Endodermal cell (in vitro differentiated cells): ENCODE measurements around the gene ARHGAP26. TPM values are rescaled to one million over a fixed set of nuclear protein-coding genes. Genes with fewer than 3 reads are reported as not detected.
A peak's percentile ranks its signal among the peaks of the same experiment; 100 is the strongest.
"Not testable (repeated sequence)": the region's sequence is repeated elsewhere in the genome, so short reads cannot be mapped to it uniquely, and the experiment has no call there.

ENCODE experiments used
- DNase-seq: peaks from one replicate; pipeline ENCODE4 v3.0.0-alpha.2; 2017
- H3K27ac ChIP-seq: 2 replicates; pipeline ENCODE4 v1.5.1; 2013; ENCODE audit warnings: mild to moderate bottlenecking, low read depth, low read length, moderate library complexity
- H3K27me3 ChIP-seq: 2 replicates; pipeline ENCODE4 v1.6.1; 2013; ENCODE audit warnings: mild to moderate bottlenecking, low read length, moderate library complexity; ENCODE audit not compliant: insufficient read depth, control insufficient read depth, poor library complexity, severe bottlenecking
- H3K36me3 ChIP-seq: 2 replicates; pipeline ENCODE4 v1.7.0; 2013; ENCODE audit warnings: mild to moderate bottlenecking, low read length, moderate library complexity; ENCODE audit not compliant: control insufficient read depth, insufficient read depth
- H3K4me1 ChIP-seq: one replicate; pipeline ENCODE4 v1.7.0; 2013; ENCODE audit warnings: low read length; ENCODE audit not compliant: control insufficient read depth, insufficient read depth
- H3K4me3 ChIP-seq: 2 replicates; pipeline ENCODE4 v1.5.1; 2013; ENCODE audit warnings: mild to moderate bottlenecking, low read length, moderate library complexity
- H3K9ac ChIP-seq: 2 replicates; pipeline ENCODE4 v1.6.1; 2013; ENCODE audit warnings: mild to moderate bottlenecking, low read length, moderate library complexity; ENCODE audit not compliant: poor library complexity, severe bottlenecking; ENCODE audit errors: extremely low read depth
- H3K9me3 ChIP-seq: 2 replicates; pipeline ENCODE4 v1.6.1; 2013; ENCODE audit warnings: mild to moderate bottlenecking, low read length, moderate library complexity; ENCODE audit not compliant: control insufficient read depth
- H3K27ac Mint-ChIP-seq: 2 replicates; pipeline ENCODE4 v1.8.0; 2020; ENCODE audit warnings: mixed read lengths
- H3K27me3 Mint-ChIP-seq: 2 replicates; pipeline ENCODE4 v1.8.0; 2021; ENCODE audit warnings: mild to moderate bottlenecking, mixed read lengths; ENCODE audit not compliant: insufficient read depth
- H3K36me3 Mint-ChIP-seq: 2 replicates; pipeline ENCODE4 v1.8.0; 2020; ENCODE audit warnings: low read depth, mixed read lengths
- H3K4me1 Mint-ChIP-seq: 2 replicates; pipeline ENCODE4 v1.8.0; 2020; ENCODE audit warnings: mixed read lengths
- H3K4me3 Mint-ChIP-seq: 2 replicates; pipeline ENCODE4 v1.8.0; 2020; ENCODE audit warnings: mild to moderate bottlenecking, moderate library complexity, mixed read lengths
- H3K9me3 Mint-ChIP-seq: 2 replicates; pipeline ENCODE4 v1.8.0; 2020; ENCODE audit warnings: mild to moderate bottlenecking, mixed read lengths
- CTCF ChIP-seq: fragments of 200-600 bp; sonication (generic); conservative IDR thresholded peaks from 2 replicates; pipeline ENCODE4 v1.5.0; 2021; ENCODE audit warnings: antibody characterized with exemption, mild to moderate bottlenecking
- WGBS, 2 experiments: methylation state at CpG; one replicate each; pipeline versions ENCODE4 v1.1.5 to v1.1.7; 2013; ENCODE audit warnings: missing lambda C conversion rate in 2 of 2, mixed read lengths in 1 of 2; ENCODE audit not compliant: insufficient coverage in 1 of 2, insufficient read length in 1 of 2; 5-methylcytosine and 5-hydroxymethylcytosine counted together
- total RNA-seq, 2 donors: library from RNA; stranded (reverse); fragmentation: NEBNext Ultra II Directional in 1 of 2; extraction: Animal tissue kit (Norgen Biotek cat#: 25700) in 1 of 2; gene quantifications; 2 replicates in 1 of 2; 3 replicates in 1 of 2; pipeline ENCODE4 v1.2.1, GENCODE V29; 2021

ARHGAP26 gene
- total RNA-seq, 2 donors from 2014 or later: 49.2 to 60.5 TPM

GRCh38 chr5:143117821-143118220 lies 347.6 kb downstream of the ARHGAP26 start:
- no peak overlapping the region for H3K27ac Mint-ChIP-seq
- H3K36me3 Mint-ChIP-seq: peaks cover 18% of the 10 kb centered on the region

GRCh38 chr5:143118222-143118621 lies 348.0 kb downstream of the ARHGAP26 start:
- no peaks in the 10 kb centered on the region for H3K27me3 Mint-ChIP-seq
- Histone ChIP-seq H3K9me3 (no peaks in the 10 kb centered on the region), H3K27me3 (no peaks in the 10 kb centered on the region), H3K36me3 (no peaks in the 10 kb centered on the region), H3K27ac (no peak overlapping the region), H3K4me3 (no peak overlapping the region), H3K9ac (no peak overlapping the region), H3K4me1 (peaks cover 8% of the 10 kb centered on the region)
- peaks cover 18% of the 10 kb centered on the region for H3K36me3 Mint-ChIP-seq
- H3K27ac Mint-ChIP-seq: no peak overlapping the region
- WGBS, 2 experiments: 90 to 94% methylated on average over 3 of the region's 3 CpGs
- no peaks in the 10 kb centered on the region for H3K9me3 Mint-ChIP-seq
- no peak for DNase-seq
- H3K4me1 Mint-ChIP-seq: peaks cover 23% of the 10 kb centered on the region
- TF ChIP-seq CTCF: peak; percentile 45
- no peak overlapping the region for H3K4me3 Mint-ChIP-seq

More at GRCh38 chr5:143117821-143118220, 347.6 kb downstream of the ARHGAP26 start:
- Mint-ChIP-seq H3K9me3 (no peaks in the 10 kb centered on the region), H3K4me1 (peaks cover 23% of the 10 kb centered on the region), H3K4me3 (no peak overlapping the region), H3K27me3 (no peaks in the 10 kb centered on the region)
- Histone ChIP-seq H3K4me1 (peaks cover 8% of the 10 kb centered on the region), H3K27me3 (no peaks in the 10 kb centered on the region), H3K9ac (no peak overlapping the region), H3K4me3 (no peak overlapping the region), H3K36me3 (no peaks in the 10 kb centered on the region), H3K9me3 (no peaks in the 10 kb centered on the region), H3K27ac (no peak overlapping the region)
- TF ChIP-seq CTCF: no peak
- no peak for DNase-seq

GRCh38 chr5:143118818-143119217 lies 348.6 kb downstream of the ARHGAP26 start:
- DNase-seq, H3K9me3 Mint-ChIP-seq, H3K27ac Mint-ChIP-seq, H3K4me1 ChIP-seq, H3K27me3 Mint-ChIP-seq, H3K4me3 ChIP-seq, H3K27me3 ChIP-seq, H3K4me3 Mint-ChIP-seq, H3K9me3 ChIP-seq, H3K27ac ChIP-seq, H3K9ac ChIP-seq, H3K36me3 ChIP-seq: not testable (repeated sequence)
- peaks cover 18% of the 10 kb centered on the region for H3K36me3 Mint-ChIP-seq
- 40 to 100% methylated on average over 1 of the region's 3 CpGs for WGBS, 2 experiments
- peaks cover 23% of the 10 kb centered on the region for H3K4me1 Mint-ChIP-seq

GRCh38 chr5:143119291-143119769 lies 349.2 kb downstream of the ARHGAP26 start:
- Mint-ChIP-seq H3K4me3 (no peak overlapping the region), H3K27ac (no peak overlapping the region)
- 72 to 73% methylated on average over 1 to 2 of the region's 2 CpGs for WGBS, 2 experiments

More at GRCh38 chr5:143119291-143119769, 349.2 kb downstream of the ARHGAP26 start:
- Histone ChIP-seq H3K36me3 (no peaks in the 10 kb centered on the region), H3K4me1 (peaks cover 8% of the 10 kb centered on the region), H3K9ac (no peak overlapping the region), H3K27me3 (no peaks in the 10 kb centered on the region), H3K9me3 (no peaks in the 10 kb centered on the region), H3K4me3 (no peak overlapping the region), H3K27ac (no peak overlapping the region)
- H3K36me3 Mint-ChIP-seq: peaks cover 18% of the 10 kb centered on the region
- no peak for DNase-seq
- no peaks in the 10 kb centered on the region for H3K27me3 Mint-ChIP-seq
- H3K9me3 Mint-ChIP-seq: no peaks in the 10 kb centered on the region
- TF ChIP-seq CTCF: no peak
- H3K4me1 Mint-ChIP-seq: peaks cover 24% of the 10 kb centered on the region
